Gastroesophageal sphincter (tissue), 3 donors: Measurements from ENCODE around the gene DST.

Experiments
- CTCF ChIP-seq, 4 experiments: fragments of 200-600 bp in 2 of 4; fragments of 450-650 bp in 2 of 4; sonication (generic) in 1 of 4; IDR thresholded peaks; one replicate each; pipeline ENCODE4 v1.5.1; 2017 to 2019; ENCODE audit warnings: antibody characterized with exemption in 4 of 4, mild to moderate bottlenecking in 2 of 4, moderate library complexity in 2 of 4
- POLR2A ChIP-seq, 2 donors: fragments of 450-650 bp; IDR thresholded peaks; one replicate each; pipeline ENCODE4 v1.6.1; 2017; ENCODE audit warnings: antibody characterized with exemption in 2 of 2, mild to moderate bottlenecking in 2 of 2, moderate library complexity in 1 of 2
- POLR2AphosphoS5 ChIP-seq: sonication (generic); formaldehyde crosslinking; IDR thresholded peaks from one replicate; pipeline ENCODE4 v1.6.1; 2017; ENCODE audit warnings: antibody characterized with exemption

- TF ChIP-seq CTCF (IDR thresholded peaks at IDR 0.05) (no peak), POLR2AphosphoS5 (no peak), POLR2A (IDR thresholded peaks at IDR 0.05) (no peak)
These were observed 179.2 kb downstream of the DST start for GRCh38 chr6:56463443-56463842.
